Vagina (tissue), 2 donors: ENCODE results near the gene CYB561.

Experiments used
- CTCF ChIP-seq, 3 experiments: fragments of 450-650 bp in 2 of 3; fragments of 200-600 bp in 1 of 3; sonication (generic) in 1 of 3; IDR thresholded peaks; one replicate each; pipeline ENCODE4 v1.5.1; 2017 to 2019; ENCODE audit warnings: antibody characterized with exemption in 3 of 3, mild to moderate bottlenecking in 2 of 3, moderate library complexity in 2 of 3
- POLR2A ChIP-seq, 2 donors: fragments of 450-650 bp; IDR thresholded peaks; one replicate each; pipeline ENCODE4 v1.6.1; 2017; ENCODE audit warnings: antibody characterized with exemption in 2 of 2, mild to moderate bottlenecking in 2 of 2, moderate library complexity in 2 of 2
- POLR2AphosphoS5 ChIP-seq, 2 donors: sonication (generic); formaldehyde crosslinking; IDR thresholded peaks; one replicate each; pipeline ENCODE4 v1.9.0; 2017; ENCODE audit warnings: antibody characterized with exemption in 2 of 2, mild to moderate bottlenecking in 2 of 2, low read depth in 1 of 2; ENCODE audit not compliant: insufficient read depth in 1 of 2

GRCh38 chr17:63455417-63455816 is 9.3 kb upstream of the CYB561 start:
- TF ChIP-seq CTCF (IDR thresholded peaks at IDR 0.05) (no peak), POLR2AphosphoS5 (IDR thresholded peaks at IDR 0.05; ENCODE audit: insufficient read depth in 1 of 2, low read depth in 1 of 2) (no peak), POLR2A (IDR thresholded peaks at IDR 0.05) (no peak)
